Dendritic cell treated with granulocyte-macrophage colony-stimulating factor and Interleukin-4, amounts not matched to agents 40 ng/mL and 50 ng/mL, for 4 days (primary cell): ENCODE data around the gene MAPKAP1.

Experiments
- H3K27ac Mint-ChIP-seq: one replicate; pipeline ENCODE4 v1.8.0; 2022; ENCODE audit warnings: mild to moderate bottlenecking, mixed read lengths
- H3K27me3 Mint-ChIP-seq: one replicate; pipeline ENCODE4 v1.8.0; 2022; ENCODE audit warnings: mild to moderate bottlenecking, mixed read lengths
- H3K36me3 Mint-ChIP-seq: one replicate; pipeline ENCODE4 v1.8.0; 2022; ENCODE audit warnings: low read depth, mixed read lengths
- H3K4me1 Mint-ChIP-seq: one replicate; pipeline ENCODE4 v1.8.0; 2022; ENCODE audit warnings: low read depth, mixed read lengths
- H3K4me3 Mint-ChIP-seq: one replicate; pipeline ENCODE4 v1.8.0; 2022; ENCODE audit warnings: mild to moderate bottlenecking, moderate library complexity, mixed read lengths
- H3K9me3 Mint-ChIP-seq: one replicate; pipeline ENCODE4 v1.8.0; 2022; ENCODE audit warnings: mixed read lengths
- intact Hi-C: fragments of 100-400 bp; cut with micrococcal nuclease; formaldehyde crosslinking; loops from one replicate; pipeline ENCODE4 v1.15.0; 2022

MAPKAP1 gene

DNA sequence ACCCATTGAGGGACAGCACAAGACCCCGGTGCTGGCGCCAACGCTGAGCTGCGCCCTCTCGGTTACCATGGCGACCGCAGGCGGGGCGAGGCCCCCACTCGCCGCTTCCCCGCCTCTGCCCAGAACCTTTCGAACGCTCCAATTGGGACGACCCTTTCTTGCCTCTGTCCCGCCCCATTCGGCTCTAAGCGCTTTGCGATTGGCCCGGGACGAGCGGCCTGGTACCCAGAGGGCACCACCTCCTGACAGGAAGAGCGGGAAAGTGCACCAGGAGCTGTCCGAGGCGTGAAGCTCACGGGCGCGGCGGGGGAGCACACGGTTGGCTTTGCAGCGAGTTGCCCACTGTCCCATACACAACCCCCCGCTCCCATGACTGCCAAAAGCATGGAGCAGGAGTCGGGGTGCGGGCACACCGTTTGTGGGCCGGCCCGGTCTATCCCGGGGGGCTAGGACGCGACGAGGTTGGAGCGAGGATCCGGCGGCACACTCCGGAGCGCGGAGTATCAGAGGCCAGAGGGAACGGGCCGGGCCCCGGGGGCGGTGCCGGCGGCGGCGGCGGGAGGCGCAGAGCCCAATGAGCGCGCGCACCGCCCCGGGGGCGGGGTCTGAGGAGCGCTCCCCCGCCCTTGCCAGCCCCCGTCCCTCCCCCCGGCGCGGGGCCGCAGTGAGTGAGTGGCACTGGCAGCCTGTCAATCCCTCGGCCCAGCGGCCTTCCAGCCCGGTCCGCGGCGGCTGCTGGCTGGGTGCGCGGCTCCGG lies 39.2 kb upstream of the MAPKAP1 start:
- Mint-ChIP-seq H3K27me3 (peaks cover 7% of the 10 kb centered on the region), H3K4me3 (peak overlapping the region; percentile 88), H3K27ac (peak overlapping the region; percentile 88), H3K36me3 (peaks cover 24% of the 10 kb centered on the region), H3K4me1 (peaks cover 39% of the 10 kb centered on the region), H3K9me3 (no peaks in the 10 kb centered on the region)
- intact Hi-C loops = loop anchor here (1.0 to 5.0 kb wide), 3 partner anchors 13 to 114 kb away; partner anchors contain the start of gene MAPKAP1

- peaks cover 36% of the 10 kb centered on the region for H3K4me1 Mint-ChIP-seq
- H3K9me3 Mint-ChIP-seq = no peaks in the 10 kb centered on the region
- H3K36me3 Mint-ChIP-seq = peaks cover 20% of the 10 kb centered on the region
- peak overlapping the region; percentile 88 for H3K27ac Mint-ChIP-seq
- intact Hi-C loops = loop anchor here (1.0 to 5.0 kb wide), 3 partner anchors 14 to 113 kb away; partner anchors contain the start of gene MAPKAP1
- peaks cover 7% of the 10 kb centered on the region for H3K27me3 Mint-ChIP-seq
- H3K4me3 Mint-ChIP-seq = peak overlapping the region; percentile 88
Observed at GRCh38 chr9:125745682-125746016, 38.6 kb upstream of the MAPKAP1 start.

- intact Hi-C loops = loop anchor here (5.0 kb wide), 1 partner anchor 113 kb away; no protein-coding TSS in a partner anchor
- H3K4me3 Mint-ChIP-seq = peak overlapping the region; percentile 88
- peaks cover 7% of the 10 kb centered on the region for H3K27me3 Mint-ChIP-seq
- H3K36me3 Mint-ChIP-seq = peaks cover 15% of the 10 kb centered on the region
- H3K4me1 Mint-ChIP-seq = peaks cover 30% of the 10 kb centered on the region
- H3K9me3 Mint-ChIP-seq = no peaks in the 10 kb centered on the region
- H3K27ac Mint-ChIP-seq = no peak overlapping the region
Observed at GRCh38 chr9:125745018-125745417, 38.0 kb upstream of the MAPKAP1 start.

- peaks cover 26% of the 10 kb centered on the region for H3K4me1 Mint-ChIP-seq
- H3K27ac Mint-ChIP-seq = no peak overlapping the region
- peaks cover 15% of the 10 kb centered on the region for H3K36me3 Mint-ChIP-seq
- H3K27me3 Mint-ChIP-seq = peaks cover 7% of the 10 kb centered on the region
- intact Hi-C loops = loop anchor here (5.0 kb wide), 1 partner anchor 112 kb away; no protein-coding TSS in a partner anchor
- H3K9me3 Mint-ChIP-seq = no peaks in the 10 kb centered on the region
- no peak overlapping the region for H3K4me3 Mint-ChIP-seq
Observed at GRCh38 chr9:125744616-125745015, 37.6 kb upstream of the MAPKAP1 start.

DNA sequence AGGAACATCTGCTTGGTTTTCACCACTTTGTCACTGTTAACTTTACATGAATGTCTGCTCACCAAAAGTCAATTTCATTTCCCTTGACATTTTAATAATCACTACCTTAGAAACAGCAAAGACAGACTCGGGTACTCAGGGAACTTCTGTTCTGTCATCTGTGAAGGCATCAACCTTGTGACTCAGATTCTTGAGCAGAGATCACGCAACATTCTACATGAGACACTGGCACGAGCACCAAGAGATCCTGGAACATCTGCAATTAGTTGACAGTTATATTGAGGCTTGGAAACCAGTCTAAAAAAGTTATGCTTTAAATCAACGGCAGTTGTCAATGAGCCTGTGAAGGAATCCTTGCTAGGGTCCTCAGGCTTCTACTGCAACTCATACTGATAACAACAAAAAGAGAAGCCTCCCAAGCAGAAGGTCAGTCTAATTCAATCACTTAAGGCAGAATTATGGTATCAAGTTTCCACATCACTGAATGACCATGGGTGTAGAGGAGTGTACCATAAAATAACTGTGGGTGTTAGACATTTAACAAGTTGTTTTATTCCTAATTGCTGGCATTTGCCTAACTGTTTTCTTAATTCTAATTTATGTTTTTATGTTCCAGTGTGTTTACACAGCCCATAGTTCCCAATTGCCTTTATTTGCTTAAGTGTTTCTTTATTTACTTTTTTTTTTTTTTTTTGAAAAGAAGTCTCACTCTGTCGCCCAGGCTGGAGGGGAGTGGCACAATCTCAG lies 36.8 kb upstream of the MAPKAP1 start:
- peaks cover 18% of the 10 kb centered on the region for H3K4me1 Mint-ChIP-seq
- H3K4me3 Mint-ChIP-seq = no peak overlapping the region
- H3K27me3 Mint-ChIP-seq = peaks cover 7% of the 10 kb centered on the region
- H3K27ac Mint-ChIP-seq = no peak overlapping the region
- intact Hi-C loops = no loop called here
- peaks cover 7% of the 10 kb centered on the region for H3K36me3 Mint-ChIP-seq
- no peaks in the 10 kb centered on the region for H3K9me3 Mint-ChIP-seq

DNA sequence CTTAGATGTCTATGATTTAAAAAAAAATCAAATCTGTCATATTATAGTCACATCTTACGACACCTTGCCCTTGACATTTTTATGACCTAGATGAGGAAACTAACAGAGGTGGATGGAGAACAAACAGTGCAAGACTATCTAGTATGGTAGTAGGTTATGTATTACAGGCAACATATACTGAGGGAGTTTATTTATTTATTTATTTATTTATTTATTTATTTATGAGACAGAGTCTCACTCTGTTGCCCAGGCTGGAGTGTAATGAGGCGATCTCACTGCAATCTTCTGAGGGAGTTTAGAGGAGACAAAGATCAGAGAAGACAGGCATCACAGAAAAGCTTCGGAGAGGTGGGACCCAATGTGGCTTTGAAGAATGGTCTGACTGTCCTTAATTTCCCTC lies 35.6 kb upstream of the MAPKAP1 start:
- H3K9me3 Mint-ChIP-seq = no peaks in the 10 kb centered on the region
- no peaks in the 10 kb centered on the region for H3K36me3 Mint-ChIP-seq
- no peak overlapping the region for H3K4me3 Mint-ChIP-seq
- H3K27me3 Mint-ChIP-seq = peaks cover 10% of the 10 kb centered on the region
- intact Hi-C loops = no loop called here
- H3K4me1 Mint-ChIP-seq = peaks cover 12% of the 10 kb centered on the region
- no peak overlapping the region for H3K27ac Mint-ChIP-seq

DNA sequence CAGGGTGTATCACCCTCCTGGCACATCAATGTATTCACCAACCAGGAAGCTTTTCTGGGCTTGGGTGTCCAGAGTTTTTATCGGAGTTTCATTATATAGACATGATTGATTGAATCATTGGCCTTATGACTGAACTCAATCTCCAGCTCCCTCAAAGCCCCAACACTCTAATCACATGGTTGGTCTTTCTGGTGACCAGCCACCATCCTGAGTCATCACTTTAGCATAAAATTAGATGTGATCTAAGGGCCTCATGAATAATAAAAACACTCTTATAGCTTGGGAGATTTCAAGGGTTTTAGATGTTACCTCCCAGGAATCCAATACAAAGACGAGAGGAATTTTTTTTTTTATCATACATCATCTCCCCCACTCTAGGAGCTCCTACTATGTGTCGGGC lies 32.4 kb upstream of the MAPKAP1 start:
- no peaks in the 10 kb centered on the region for H3K36me3 Mint-ChIP-seq

GRCh38 chr9:125732562-125732961 lies 25.6 kb upstream of the MAPKAP1 start:
- intact Hi-C loops = no loop called here
- no peak overlapping the region for H3K27ac Mint-ChIP-seq
- no peaks in the 10 kb centered on the region for H3K9me3 Mint-ChIP-seq
- H3K27me3 Mint-ChIP-seq = peaks cover 11% of the 10 kb centered on the region
- no peak overlapping the region for H3K4me3 Mint-ChIP-seq
- no peaks in the 10 kb centered on the region for H3K36me3 Mint-ChIP-seq
- no peaks in the 10 kb centered on the region for H3K4me1 Mint-ChIP-seq

More for the DNA sequence above, 32.4 kb upstream of the MAPKAP1 start:
- Mint-ChIP-seq H3K27me3 (peaks cover 13% of the 10 kb centered on the region), H3K4me3 (no peak overlapping the region), H3K4me1 (no peaks in the 10 kb centered on the region), H3K9me3 (no peaks in the 10 kb centered on the region), H3K27ac (no peak overlapping the region)
- intact Hi-C loops = no loop called here

DNA sequence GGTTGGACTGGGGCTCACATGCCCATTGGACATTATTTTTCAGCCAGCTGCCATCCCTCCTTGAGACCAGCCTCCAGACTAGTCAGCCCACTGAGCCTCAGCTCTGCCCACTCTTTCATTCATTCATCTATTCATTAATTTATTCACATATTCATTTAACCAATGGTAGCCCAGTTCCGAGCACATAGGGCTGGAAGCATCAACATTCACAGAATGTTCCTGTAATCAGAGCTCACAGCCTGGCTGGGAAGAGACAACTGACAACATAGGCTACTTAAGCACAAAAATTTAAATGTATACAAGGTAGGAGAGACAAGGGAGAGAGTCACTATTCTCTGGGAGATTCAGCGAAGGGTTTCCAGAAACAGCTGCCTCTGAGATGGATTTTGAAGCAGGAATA lies 23.2 kb upstream of the MAPKAP1 start:
- Mint-ChIP-seq H3K36me3 (no peaks in the 10 kb centered on the region), H3K27ac (no peak overlapping the region), H3K9me3 (no peaks in the 10 kb centered on the region), H3K4me1 (no peaks in the 10 kb centered on the region), H3K27me3 (peaks cover 8% of the 10 kb centered on the region), H3K4me3 (no peak overlapping the region)
- intact Hi-C loops = no loop called here

- intact Hi-C loops = no loop called here
- Mint-ChIP-seq H3K4me3 (no peak overlapping the region), H3K4me1 (no peaks in the 10 kb centered on the region), H3K9me3 (no peaks in the 10 kb centered on the region), H3K27me3 (peaks cover 5% of the 10 kb centered on the region), H3K36me3 (no peaks in the 10 kb centered on the region), H3K27ac (no peak overlapping the region)
Observed at GRCh38 chr9:125726456-125727132, 19.6 kb upstream of the MAPKAP1 start.

DNA sequence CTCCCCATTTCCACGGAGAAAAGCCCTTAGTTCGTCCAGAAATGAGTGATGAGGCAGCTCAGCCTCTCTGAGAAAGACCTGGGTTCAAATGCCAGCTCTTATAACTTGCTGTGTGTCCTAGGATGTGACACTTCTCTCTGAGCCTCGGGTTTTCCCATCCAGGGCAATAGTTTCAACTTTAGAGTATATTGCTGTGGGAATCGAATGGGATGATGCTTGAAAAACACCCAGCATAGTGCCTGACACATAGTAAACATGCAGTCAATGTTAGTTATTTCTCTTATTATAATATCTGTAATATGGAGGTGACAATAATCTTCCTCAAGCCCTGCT lies 430 bp upstream of the MAPKAP1 start:
- Mint-ChIP-seq H3K9me3 (no peaks in the 10 kb centered on the region), H3K4me3 (peak overlapping the region; percentile 86), H3K27ac (peak overlapping the region; percentile 90), H3K27me3 (no peaks in the 10 kb centered on the region), H3K4me1 (peaks cover 42% of the 10 kb centered on the region), H3K36me3 (peaks cover 27% of the 10 kb centered on the region)
- intact Hi-C loops = loop anchor here (1.0 to 10.0 kb wide), 2 partner anchors 39 to 73 kb away; no protein-coding TSS in a partner anchor

DNA sequence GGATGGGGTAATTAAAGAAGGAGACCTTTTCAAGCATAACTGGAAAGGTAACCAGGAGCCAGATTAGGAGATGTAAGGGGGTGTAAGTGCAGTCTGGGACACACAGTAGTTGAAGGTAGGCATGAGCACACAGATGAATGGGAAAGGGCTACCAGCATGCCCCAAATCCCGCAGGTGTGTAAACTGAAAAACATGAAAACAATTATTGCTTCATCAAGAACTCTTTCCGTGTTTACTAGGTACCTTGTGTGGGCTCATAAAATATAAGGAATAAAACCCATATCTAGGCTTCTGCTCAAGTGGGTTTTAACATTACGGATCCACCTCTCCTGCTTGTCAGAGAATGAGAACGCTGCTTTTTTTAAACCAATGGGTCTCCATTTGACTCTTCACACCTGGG lies 1.1 kb downstream of the MAPKAP1 start:
- Mint-ChIP-seq H3K9me3 (no peaks in the 10 kb centered on the region), H3K4me3 (peak overlapping the region; percentile 86), H3K4me1 (peaks cover 42% of the 10 kb centered on the region), H3K27ac (peak overlapping the region; percentile 90), H3K36me3 (peaks cover 27% of the 10 kb centered on the region), H3K27me3 (no peaks in the 10 kb centered on the region)
- intact Hi-C loops = loop anchor here (10.0 kb wide), 1 partner anchor 71 kb away; no protein-coding TSS in a partner anchor

DNA sequence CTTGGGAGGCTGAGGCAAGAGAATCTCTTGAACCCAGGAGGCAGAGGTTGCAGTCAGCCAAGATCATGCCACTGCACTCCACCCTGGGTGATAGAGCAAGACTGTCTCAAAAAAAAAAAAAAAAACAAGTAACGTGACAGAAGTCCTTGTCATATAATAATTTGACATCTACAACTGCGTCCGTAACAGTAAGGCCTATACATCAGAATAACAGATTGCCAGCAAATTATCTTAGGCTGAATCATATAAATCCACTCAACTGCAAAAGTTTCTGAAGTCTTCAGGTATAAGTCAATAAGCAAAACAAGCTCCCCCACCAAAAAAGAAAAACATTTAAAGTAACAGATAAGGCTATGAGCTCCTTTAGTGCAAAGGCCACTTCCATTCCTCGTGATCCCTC lies 3.3 kb downstream of the MAPKAP1 start:
- Mint-ChIP-seq H3K27me3 (no peaks in the 10 kb centered on the region), H3K9me3 (no peaks in the 10 kb centered on the region), H3K27ac (no peak overlapping the region), H3K4me3 (no peak overlapping the region), H3K4me1 (peaks cover 42% of the 10 kb centered on the region), H3K36me3 (peaks cover 27% of the 10 kb centered on the region)
- intact Hi-C loops = loop anchor here (10.0 kb wide), 1 partner anchor 69 kb away; no protein-coding TSS in a partner anchor

- H3K27ac Mint-ChIP-seq = no peak overlapping the region
- H3K36me3 Mint-ChIP-seq = peaks cover 32% of the 10 kb centered on the region
- no peaks in the 10 kb centered on the region for H3K27me3 Mint-ChIP-seq
- intact Hi-C loops = loop anchor here (10.0 kb wide), 1 partner anchor 67 kb away; no protein-coding TSS in a partner anchor
- no peak overlapping the region for H3K4me3 Mint-ChIP-seq
- H3K4me1 Mint-ChIP-seq = peaks cover 39% of the 10 kb centered on the region
- H3K9me3 Mint-ChIP-seq = no peaks in the 10 kb centered on the region
Observed at GRCh38 chr9:125701351-125701750, 5.7 kb downstream of the MAPKAP1 start.
